HG03108 (cell line): ENCODE measurements around the gene MAML3.

Experiments
- ATAC-seq: cut with Tn5 transposase; IDR thresholded peaks from one replicate; pipeline ENCODE4 v1.9.1; 2021; ENCODE audit warnings: moderate library complexity; ENCODE audit not compliant: unreplicated experiment

MAML3 gene

DNA sequence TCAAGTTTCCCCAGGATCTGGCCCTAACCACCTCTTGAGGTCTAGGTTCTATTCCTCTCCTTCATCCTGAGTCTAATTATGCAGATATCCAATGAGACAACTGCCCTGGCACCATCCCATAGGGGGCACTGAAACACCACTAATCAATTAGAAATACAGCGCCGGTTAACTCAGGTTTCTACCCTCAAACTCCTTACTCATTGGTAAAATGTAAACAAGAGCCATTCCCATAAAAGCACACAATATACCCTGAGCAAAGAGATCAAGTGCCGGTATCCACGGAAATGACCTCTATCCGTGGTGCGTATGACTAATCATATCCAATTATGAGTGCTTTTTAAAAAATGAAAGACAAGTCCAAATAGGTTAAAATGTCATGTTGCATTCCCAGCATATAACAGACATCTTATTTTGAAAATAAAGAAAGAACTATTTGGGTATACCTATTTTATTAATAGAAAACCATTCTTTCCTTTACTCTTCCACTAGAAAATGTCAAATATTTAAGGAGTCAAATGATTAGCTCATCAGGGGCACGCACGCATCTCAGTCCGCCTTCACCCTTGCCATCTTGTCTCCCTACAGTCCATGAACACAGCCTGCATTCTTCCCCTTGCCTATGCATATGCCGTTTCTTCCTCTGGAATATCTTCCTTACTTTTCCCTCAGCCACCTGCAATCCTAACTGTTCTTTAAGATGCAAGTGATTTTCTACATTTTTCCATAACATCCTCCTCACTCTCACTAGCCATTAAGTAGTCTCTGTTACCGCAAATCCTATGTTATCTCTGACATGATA lies 141.1 kb downstream of the MAML3 start:
- ATAC-seq = no peak

- ATAC-seq = no peak
Measured at GRCh38 chr4:140005699-140006098, 148.3 kb downstream of the MAML3 start.

DNA sequence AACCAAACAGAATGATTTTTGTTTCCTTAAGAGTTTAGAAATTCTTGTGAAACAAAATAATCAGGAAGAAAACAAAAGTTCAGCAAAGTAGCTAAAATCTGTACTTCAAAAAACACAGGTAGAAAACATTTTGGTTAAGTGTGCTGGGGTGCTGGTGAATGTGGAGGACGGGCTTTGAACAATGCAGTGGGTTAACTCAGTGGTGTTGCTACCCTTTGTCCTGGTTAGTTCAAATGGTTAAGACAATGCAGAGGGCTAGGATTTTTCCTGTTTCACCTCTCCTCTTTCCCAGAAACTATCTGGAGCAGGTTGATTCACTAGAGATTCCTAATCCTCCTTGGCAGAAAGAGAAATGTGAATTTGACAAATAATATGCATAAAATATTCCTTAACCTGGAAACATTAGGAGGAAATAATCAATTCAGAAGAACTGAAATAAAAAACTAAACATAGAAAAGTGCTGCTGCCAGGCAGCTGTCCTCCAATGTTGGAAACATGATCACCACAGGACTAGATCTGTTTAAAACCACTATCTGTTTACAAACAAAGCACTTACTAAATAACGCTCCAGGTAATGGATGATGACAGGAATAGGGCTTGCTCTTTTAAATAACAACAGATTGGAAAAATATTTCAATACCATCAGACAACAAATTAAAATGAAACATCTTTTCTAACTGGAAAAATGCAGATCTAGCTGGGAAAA lies 148.9 kb downstream of the MAML3 start:
- no peak for ATAC-seq

DNA sequence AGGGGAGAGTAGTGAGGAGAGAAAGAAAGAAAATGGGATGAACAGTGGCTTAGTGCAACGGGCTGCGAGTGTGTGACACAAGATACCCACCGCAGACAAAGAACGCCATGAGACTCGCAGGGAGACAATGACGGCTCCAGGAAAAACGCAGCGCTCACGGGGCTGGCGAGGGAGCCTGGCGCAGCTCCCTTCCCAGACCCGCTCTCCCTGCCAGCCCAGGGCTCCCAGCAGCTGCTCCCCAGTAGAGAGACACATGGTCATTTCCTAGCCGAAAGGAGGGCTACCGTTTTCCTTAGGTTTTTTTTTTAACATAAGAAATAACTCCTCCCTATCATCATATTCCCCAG lies 149.5 kb downstream of the MAML3 start:
- ATAC-seq = no peak

GRCh38 chr4:140003876-140004548 lies 150.0 kb downstream of the MAML3 start:
- ATAC-seq = no peak

DNA sequence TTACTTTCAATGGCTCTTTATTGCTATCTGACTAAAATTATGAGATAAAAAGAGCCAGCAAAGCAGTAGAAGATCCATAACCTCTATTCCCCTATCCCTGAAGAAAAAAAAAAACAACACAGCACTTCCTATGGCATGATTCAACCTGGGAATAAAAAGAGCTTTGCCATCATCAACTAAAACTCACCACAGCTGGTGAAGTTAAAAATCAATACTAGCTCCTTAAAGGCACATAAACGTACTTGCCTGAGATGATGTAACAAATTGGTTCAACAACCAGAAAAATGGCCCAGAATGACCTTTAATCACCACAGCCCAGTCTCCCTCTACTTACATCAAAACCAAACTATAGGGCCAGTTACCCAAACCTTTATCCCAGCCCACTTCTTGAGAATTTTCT lies 153.8 kb downstream of the MAML3 start:
- ATAC-seq = no peak

DNA sequence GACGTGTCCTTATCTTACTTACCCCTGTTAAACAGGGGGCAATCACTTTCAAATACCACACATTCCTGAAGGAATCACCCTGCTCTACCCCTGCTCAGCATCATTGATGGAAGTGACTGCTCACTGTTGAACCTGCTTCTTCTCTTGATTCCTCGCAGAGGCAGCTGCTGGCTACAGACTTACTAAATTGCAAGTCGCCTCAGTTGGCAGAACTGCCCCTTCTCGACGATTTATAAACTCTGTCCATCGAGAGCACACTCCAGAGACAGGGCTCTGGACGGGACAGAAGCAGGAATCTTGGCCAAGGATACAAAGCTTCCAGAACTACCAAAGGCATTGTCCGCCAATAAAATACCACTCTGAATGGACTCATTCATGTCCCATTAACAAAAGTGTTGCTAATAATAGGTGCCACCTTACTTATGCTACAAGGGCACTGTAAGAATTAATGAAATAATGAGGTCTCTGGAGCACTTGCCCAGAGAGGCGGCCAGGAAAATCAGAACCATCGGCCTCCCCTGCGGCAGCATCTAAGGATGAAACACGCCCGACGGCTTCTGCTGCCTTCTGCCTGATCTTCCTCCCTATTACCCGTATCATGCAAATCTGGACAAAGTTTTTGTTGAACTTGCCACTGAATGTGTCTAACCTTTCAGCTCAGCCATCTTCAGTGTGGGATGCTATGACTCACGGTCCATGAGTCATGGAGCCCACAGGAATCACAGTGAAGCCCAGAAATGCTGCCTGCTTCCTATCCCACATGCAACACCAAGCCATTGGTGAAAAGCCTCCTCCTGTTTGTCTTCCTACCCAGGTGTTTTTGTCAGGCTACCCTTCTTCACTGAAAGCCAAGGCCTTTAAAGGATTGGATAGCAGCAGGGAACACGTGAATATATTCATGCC lies 164.9 kb downstream of the MAML3 start:
- ATAC-seq = no peak

DNA sequence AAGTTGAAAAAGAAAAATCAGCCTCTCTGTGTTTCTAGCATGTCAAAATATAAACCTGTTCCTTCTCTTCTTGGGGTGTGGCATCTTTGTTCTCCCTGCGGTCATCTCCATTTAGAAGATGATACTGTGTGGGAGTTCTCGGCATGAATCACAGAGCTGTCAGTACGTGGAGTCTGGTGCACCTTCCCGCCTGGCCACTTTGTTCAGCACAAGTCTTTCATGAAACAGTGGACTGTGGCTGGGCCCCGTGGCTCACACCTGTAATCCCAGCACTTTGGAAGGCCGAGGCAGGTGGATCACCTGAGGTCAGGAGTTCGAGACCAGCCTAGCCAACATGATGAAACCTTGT lies 166.5 kb downstream of the MAML3 start:
- no peak for ATAC-seq

GRCh38 chr4:139986689-139987501 lies 167.1 kb downstream of the MAML3 start:
- ATAC-seq = no peak

- ATAC-seq = no peak
Measured at GRCh38 chr4:139986106-139986505, 167.9 kb downstream of the MAML3 start.

- ATAC-seq = no peak
Measured at GRCh38 chr4:139985401-139985800, 168.6 kb downstream of the MAML3 start.

DNA sequence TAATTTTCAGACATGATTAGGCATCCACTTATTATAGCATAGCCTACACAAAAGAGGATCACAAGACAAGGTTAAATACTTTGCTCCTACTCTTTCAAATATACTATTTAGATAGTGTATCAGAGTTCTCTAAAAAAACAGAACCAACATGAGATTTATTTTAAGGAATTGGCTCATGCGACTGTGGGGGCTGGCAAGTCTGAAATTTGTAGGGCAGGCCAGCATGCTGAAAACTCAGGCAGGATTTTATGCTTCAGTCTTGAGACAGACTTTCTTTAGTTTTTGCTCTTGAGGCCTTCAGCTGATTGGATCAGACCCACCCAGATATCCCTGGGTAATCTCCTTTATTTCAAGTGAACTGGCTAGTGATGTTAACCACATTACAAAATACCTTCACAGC lies 169.5 kb downstream of the MAML3 start:
- no peak for ATAC-seq

GRCh38 chr4:139978692-139979091 lies 175.3 kb downstream of the MAML3 start:
- peak; percentile 93 for ATAC-seq

DNA sequence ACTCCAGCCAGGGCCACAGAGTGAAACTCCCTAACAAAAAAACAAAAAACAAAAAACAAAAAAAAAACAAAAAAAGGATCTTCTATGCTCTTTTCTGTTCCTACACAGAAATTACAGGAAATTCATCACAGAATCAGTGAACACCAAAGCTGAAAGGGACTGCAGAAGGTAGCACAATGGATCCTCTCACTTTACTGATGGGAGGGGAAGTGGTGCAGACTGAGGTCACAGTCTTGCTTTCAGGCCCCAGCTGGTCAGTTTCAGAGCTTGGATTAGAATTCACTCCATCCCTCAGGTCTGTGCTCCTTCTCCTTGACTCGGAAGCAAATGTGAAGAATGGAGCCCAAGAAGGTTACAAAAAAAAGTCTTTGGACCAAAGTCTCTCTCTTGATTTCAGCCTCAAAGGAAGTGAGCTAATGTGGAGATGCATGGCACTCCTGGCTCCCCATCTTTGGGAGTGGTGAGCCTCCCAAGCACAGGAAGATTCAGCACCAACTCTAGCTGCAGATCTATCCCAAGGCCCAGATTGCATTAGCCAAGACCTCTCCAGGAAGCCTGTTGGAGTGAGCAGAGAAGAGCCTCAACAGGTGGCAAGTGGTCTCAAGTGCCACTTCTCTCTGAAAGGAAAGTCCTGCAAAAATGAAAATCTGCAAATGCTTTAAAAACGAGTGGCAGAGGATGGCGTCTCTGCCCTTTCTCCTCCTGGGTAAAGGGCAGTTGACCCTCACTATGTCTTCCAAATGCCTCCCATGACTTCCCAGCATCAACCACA lies 176.0 kb downstream of the MAML3 start:
- no peak for ATAC-seq

DNA sequence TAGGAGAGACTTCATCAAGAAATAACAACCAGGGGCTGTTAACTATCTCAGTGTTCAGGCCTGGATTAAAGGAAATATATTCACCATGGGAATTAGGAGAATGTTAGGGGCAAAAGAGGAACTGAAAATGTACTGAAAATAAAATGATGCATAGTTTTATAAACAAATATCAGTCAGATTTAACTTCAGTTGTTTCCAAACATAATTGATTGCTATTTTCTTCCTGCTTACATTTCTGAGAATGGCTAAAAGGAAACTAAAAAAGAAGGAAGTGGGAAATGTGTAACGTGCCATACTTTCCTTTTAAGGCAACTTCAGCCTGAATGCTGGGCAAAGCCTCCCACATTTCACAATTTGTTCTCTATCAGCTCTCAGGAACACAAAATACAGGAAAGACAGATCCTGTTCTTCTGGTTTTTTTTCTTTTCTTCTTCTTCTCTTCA lies 178.1 kb downstream of the MAML3 start:
- ATAC-seq = no peak

- ATAC-seq = no peak
Measured at GRCh38 chr4:139973616-139974015, 180.4 kb downstream of the MAML3 start.

GRCh38 chr4:139973015-139973414 lies 181.0 kb downstream of the MAML3 start:
- no peak for ATAC-seq

DNA sequence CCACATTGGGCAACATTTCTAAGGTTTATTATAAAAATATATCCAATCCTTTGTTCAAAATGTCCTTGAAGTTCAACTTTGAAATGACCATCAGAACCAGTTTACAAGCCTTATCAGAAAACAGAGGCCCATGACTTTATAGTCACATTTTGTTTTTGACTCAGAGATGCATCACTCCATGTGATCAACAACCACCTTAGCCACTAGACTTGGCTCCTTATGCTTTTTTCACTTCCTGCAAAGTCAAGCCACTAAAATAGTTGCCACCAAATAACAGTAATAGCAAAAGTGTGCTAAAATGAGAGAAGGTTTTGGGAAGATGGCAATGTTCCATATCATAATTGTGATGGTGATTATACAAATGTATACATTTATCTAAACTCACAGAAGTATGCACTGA lies 181.7 kb downstream of the MAML3 start:
- no peak for ATAC-seq

DNA sequence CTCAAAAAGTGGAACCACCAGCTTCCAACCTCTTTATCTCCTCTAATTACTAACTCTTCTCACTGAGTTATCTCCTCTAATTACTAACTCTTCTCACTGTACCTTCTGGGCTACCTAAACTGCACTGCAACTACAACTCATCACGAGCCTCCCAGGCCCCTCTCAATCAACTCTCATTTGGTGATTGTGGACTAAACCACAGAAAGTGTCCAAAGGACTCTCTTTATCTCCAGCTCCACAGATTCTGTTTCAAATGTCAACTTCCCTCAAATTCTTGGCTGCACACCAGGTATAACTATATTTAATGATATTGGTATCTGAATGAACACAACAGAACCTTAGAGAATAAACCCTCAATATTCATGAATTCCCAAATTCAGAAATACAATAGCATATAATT lies 182.9 kb downstream of the MAML3 start:
- ATAC-seq = no peak
